Testis (tissue), 3 donors: ENCODE data around the gene ENO1. TPM values are rescaled to one million over a fixed set of nuclear protein-coding genes. Genes with fewer than 3 reads are reported as not detected.
A peak's percentile ranks its signal among the peaks of the same experiment; 100 is the strongest.

Experiments used
- DNase-seq: peaks from one replicate; pipeline ENCODE4 v3.0.0-alpha.2; 2019
- H3K27ac ChIP-seq, 2 donors: fragments of 200-600 bp; sonication (generic); one replicate each; pipeline ENCODE4 v1.5.1; 2019
- H3K27me3 ChIP-seq: fragments of 200-600 bp; sonication (generic); one replicate; pipeline ENCODE4 v1.5.1; 2019
- H3K36me3 ChIP-seq: fragments of 200-600 bp; sonication (generic); one replicate; pipeline ENCODE4 v1.5.1; 2017; ENCODE audit warnings: low read depth; ENCODE audit errors: missing control alignments
- H3K4me1 ChIP-seq: fragments of 200-600 bp; sonication (generic); one replicate; pipeline ENCODE4 v1.5.1; 2019
- H3K4me3 ChIP-seq, 2 donors: fragments of 200-600 bp; sonication (generic); one replicate each; pipeline ENCODE4 v1.5.1; 2017 to 2019
- H3K9me3 ChIP-seq: fragments of 200-600 bp; sonication (generic); one replicate; pipeline ENCODE4 v1.5.1; 2017
- CTCF ChIP-seq, 3 experiments: fragments of 450-650 bp in 2 of 3; fragments of 200-600 bp in 1 of 3; sonication (generic) in 1 of 3; IDR thresholded peaks; one replicate each; pipeline ENCODE4 v1.5.1; 2016 to 2019; ENCODE audit warnings: antibody characterized with exemption in 3 of 3, mild to moderate bottlenecking in 2 of 3, moderate library complexity in 1 of 3
- POLR2A ChIP-seq: fragments of 450-650 bp; IDR thresholded peaks from one replicate; pipeline ENCODE4 v1.6.1; 2017; ENCODE audit warnings: antibody characterized with exemption, mild to moderate bottlenecking, moderate library complexity
- WGBS, 2 donors: methylation state at CpG; one replicate each; pipeline ENCODE4 v1.1.5; 2018; 5-methylcytosine and 5-hydroxymethylcytosine counted together
- intact Hi-C: fragments of 100-400 bp; cut with DNase I; formaldehyde crosslinking; loops from one replicate; pipeline ENCODE4 v1.15.1; 2023; ENCODE audit warnings: low total_unique reads
- polyA plus RNA-seq: library from polyadenylated mRNA; stranded (reverse); fragments of 350-450 nt; fragmentation: Illumina TruSeq; extraction: RNeasy Lipid Tissue Mini Kit (QIAGEN cat#74804); gene quantifications from one replicate; pipeline ENCODE4 v1.2.3, GENCODE V29; 2014; ENCODE audit warnings: low read depth, low replicate concordance; ENCODE audit not compliant: insufficient read depth
- total RNA-seq, 2 donors: library from RNA; depleted of rRNA; stranded (reverse); fragments of >200 nt; gene quantifications; one replicate each; pipeline ENCODE4 v1.2.3, GENCODE V29; 2016

Gene ENO1
- total and polyA plus RNA-seq, 3 donors from 2014 or later: 310 to 589 (median 380) TPM

- 87 to 91% methylated on average over 6 of the region's 6 CpGs for WGBS, 2 donors
- Histone ChIP-seq H3K27ac (no peak overlapping the region), H3K36me3 (no peaks in the 10 kb centered on the region), H3K4me1 (no peaks in the 10 kb centered on the region), H3K4me3 (no peak overlapping the region), H3K27me3 (no peaks in the 10 kb centered on the region), H3K9me3 (no peaks in the 10 kb centered on the region)
- no peak for TF ChIP-seq POLR2A
- no peak for TF ChIP-seq CTCF (IDR thresholded peaks at IDR 0.05)
- DNase-seq: no peak
- intact Hi-C loops: loop anchor here (5.0 kb wide), 1 partner anchor 122 kb away; no protein-coding TSS in a partner anchor
Measured at GRCh38 chr1:8864713-8865344, 13.7 kb downstream of the ENO1 start.

- Histone ChIP-seq H3K36me3 (no peaks in the 10 kb centered on the region), H3K4me1 (no peaks in the 10 kb centered on the region)
- WGBS, 2 donors: 91 to 94% methylated on average over 13 of the region's 13 CpGs
Measured at GRCh38 chr1:8863794-8864233, 14.7 kb downstream of the ENO1 start.

GRCh38 chr1:8863138-8863537 is 15.3 kb downstream of the ENO1 start:
- TF ChIP-seq POLR2A: no peak
- TF ChIP-seq CTCF (IDR thresholded peaks at IDR 0.05): no peak
- no peak overlapping the region for H3K27ac ChIP-seq
- 85 to 91% methylated on average over 7 of the region's 7 CpGs for WGBS, 2 donors
- intact Hi-C loops: loop anchor here (5.0 kb wide), 1 partner anchor 124 kb away; no protein-coding TSS in a partner anchor
- no peaks in the 10 kb centered on the region for H3K36me3 ChIP-seq
- no peak overlapping the region for H3K4me3 ChIP-seq
- DNase-seq: no peak
- H3K9me3 ChIP-seq: no peaks in the 10 kb centered on the region
- H3K27me3 ChIP-seq: no peaks in the 10 kb centered on the region
- H3K4me1 ChIP-seq: no peaks in the 10 kb centered on the region

More at GRCh38 chr1:8863794-8864233, 14.7 kb downstream of the ENO1 start:
- Histone ChIP-seq H3K9me3 (no peaks in the 10 kb centered on the region), H3K27ac (no peak overlapping the region), H3K27me3 (no peaks in the 10 kb centered on the region), H3K4me3 (no peak overlapping the region)
- intact Hi-C loops: loop anchor here (5.0 kb wide), 1 partner anchor 123 kb away; no protein-coding TSS in a partner anchor
- DNase-seq: no peak
- no peak for TF ChIP-seq POLR2A
- TF ChIP-seq CTCF (IDR thresholded peaks at IDR 0.05): no peak

- no peaks in the 10 kb centered on the region for H3K27me3 ChIP-seq
- H3K4me1 ChIP-seq: peaks cover 3% of the 10 kb centered on the region
- H3K27ac ChIP-seq: no peak overlapping the region
- peak in 2 of 3 experiments; percentile 28 to 35 for TF ChIP-seq CTCF (IDR thresholded peaks at IDR 0.05)
- TF ChIP-seq POLR2A: no peak
- no peaks in the 10 kb centered on the region for H3K36me3 ChIP-seq
- intact Hi-C loops: loop anchor here (5.0 kb wide), 1 partner anchor 125 kb away; no protein-coding TSS in a partner anchor
- WGBS, 2 donors: 60 to 78% methylated on average over 1 to 4 of the region's 4 CpGs
- H3K4me3 ChIP-seq: no peak overlapping the region
- H3K9me3 ChIP-seq: no peaks in the 10 kb centered on the region
- no peak for DNase-seq
Measured at GRCh38 chr1:8862528-8862927, 16.0 kb downstream of the ENO1 start.
